ENCODE data around the gene MEST.
"Not testable (repeated sequence)": the region's sequence is repeated elsewhere in the genome, so short reads cannot be mapped to it uniquely, and the experiment has no call there.

The MEST gene

DNA sequence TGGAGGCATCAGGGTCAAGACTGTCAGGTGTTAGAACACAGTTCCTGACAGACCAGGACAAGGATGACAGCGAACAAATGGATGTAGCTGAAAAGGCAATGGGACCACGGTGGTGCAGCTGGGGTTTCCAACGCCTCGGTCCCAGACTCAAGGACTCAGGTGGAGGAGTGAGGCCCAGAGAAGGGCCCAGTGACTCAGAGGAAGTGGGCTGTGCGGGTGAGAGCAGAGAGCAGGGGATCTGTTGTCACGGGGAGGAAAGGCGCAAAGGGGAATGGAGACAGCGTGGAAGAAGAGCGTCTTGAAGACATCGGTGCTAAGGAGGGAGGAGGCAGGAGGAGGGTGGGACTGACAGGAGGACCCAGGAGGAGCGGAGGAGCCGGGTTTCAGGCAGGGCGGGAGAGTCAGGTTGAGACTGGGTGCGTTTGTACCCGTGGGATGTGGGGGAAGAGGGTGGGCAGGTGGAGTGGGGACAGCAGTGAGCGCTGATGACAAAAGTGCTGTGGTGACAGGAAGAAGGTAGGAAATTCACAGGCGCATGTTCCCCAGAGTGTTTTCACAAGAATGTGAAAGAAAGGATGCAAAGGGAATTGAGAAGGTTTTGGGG, 36.0 kb downstream of the MEST start:
- DNase-seq = not testable (repeated sequence)

DNA sequence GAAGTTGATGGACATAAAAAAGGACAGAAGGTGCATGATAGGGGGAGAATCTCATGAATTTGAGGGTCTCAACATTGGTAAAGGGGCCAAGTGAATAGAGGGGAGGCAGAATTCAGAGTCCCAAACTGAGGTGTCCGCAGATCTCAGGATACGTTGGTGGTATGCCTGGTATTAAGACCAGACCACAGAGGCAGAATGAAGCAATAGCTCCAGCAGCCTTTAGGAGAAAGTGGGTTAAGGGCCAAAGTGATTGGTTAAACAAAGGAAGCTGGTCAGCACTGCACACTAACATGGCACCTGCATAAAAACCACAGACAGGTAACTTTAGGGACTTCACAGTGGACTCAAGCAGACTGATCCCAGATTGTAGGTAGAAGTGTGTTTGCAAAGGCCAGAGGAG, 37.5 kb downstream of the MEST start:
- no peak for DNase-seq

DNA sequence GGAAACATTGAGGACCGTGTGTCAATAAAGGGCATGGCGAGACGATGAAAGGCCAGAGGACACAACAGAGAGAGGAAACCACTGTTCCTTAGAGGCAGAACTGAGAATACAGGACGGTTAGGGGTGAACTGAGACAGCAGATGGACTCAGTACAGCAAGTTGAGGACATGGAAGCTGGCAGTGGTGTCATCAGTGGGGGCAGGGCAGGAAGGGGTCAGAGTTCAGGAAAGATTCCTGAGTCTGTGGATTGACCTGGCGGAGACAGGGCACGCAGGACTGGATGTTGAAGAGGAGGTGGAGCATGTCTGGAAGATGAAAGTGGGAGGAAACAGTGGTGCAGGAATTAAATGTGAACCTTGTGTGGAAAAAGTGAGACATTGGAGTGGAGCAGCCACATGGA, 46.0 kb downstream of the MEST start:
- DNase-seq = not testable (repeated sequence)

DNA sequence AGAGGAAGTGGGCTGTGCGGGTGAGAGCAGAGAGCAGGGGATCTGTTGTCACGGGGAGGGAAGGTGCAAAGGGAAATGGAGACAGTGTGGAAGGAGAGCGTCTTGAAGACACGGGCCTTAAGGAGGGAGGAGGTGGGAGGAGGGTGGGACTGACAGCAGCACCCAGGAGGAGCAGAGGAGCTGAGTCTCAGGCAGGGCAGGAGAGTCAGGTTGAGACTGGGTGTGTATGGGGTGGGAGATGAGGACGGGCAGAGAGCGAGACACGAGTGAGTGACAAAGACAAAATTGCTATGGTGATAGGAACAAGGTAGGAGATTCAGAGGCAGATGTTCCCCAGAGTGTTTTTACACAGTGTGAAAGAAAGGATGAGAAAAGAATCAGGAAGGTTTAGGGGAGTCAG, 49.4 kb downstream of the MEST start:
- not testable (repeated sequence) for DNase-seq

DNA sequence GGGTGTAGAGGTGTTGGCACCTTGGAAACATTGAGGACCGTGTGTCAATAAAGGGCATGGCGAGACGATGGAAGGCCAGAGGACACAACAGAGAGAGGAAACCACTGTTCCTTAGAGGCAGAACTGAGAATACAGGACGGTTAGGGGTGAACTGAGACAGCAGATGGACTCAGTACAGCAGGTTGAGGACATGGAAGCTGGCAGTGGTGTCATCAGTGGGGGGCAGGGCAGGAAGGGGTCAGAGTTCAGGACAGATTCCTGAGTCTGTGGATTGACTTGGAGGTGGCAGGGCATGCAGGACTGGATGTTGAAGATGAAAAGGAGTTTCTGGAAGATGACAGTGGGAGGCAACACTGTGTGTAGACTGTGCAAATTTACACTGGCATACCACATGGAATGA, 50.4 kb downstream of the MEST start:
- DNase-seq = not testable (repeated sequence)

DNA sequence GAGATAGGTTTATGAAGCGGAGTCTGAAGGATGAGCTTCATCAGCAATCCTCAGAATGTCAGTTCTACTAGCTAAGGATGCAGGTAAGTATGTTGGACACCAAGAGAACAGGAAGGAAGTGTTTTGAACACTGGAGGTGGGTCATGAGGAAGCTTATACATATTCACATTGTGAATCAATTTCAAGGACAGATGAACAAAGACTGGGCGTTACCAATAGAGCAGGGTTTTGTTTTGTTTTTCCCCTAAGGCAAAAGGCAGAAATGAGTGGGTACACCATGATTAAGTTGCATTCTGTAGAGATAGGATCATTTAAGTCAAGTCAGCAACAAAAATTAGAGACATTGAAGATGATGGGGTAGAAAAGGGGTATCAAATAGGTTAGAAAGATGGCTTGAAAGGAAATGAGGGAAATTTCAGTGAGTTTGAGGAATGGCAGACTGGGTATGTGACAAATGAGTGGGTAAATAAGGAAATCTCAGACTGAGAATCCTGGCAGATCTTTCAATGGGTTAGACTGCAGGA, 51.7 kb downstream of the MEST start:
- no peak for DNase-seq

DNA sequence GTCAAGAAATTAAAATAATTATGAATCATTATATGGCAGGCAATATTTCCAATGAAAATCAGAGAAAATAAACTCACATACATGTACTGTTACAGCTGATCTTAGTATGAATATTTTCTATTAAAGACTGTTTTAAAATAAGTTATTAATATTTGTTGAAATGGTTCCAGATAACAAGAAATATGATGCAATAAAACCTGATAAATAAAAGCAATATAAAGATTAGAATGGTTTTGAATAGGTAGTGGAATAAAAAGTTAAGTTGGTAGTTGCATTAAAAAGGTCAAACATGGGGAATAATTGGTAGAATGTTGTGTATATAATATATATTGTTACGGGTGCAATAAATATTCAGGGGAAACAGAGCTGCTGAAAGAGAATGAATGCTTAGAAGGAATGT, 52.5 kb downstream of the MEST start:
- DNase-seq = no peak

DNA sequence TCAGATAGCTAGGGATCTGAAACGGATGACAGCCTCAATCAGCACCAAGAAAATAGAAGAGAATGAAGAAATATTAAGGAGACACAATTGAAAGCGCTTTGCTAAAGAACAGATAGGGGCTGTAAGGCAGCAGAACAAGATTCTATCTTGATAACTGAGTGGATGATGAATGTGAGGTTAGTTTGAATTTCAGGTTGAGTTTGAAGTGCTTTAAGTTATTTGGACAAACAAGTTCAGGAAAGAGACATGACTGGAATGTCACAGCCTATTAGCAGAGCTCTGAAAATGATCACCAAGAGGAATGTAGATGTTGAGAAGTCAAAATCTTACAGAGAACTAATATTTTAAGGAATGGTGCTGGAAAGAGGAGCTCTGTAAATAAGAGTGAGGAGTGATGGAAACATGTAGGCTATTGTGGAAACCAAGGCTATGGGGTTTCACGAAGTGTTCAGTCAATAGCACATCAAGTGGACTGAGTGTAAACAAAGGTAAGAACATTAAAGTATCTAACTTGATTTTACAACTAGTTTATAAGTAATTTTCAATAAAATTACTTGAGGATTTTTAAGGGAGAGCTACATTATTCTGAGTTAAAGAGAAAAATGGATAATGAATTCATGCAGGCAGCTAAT, 61.6 kb downstream of the MEST start:
- DNase-seq = no peak

DNA sequence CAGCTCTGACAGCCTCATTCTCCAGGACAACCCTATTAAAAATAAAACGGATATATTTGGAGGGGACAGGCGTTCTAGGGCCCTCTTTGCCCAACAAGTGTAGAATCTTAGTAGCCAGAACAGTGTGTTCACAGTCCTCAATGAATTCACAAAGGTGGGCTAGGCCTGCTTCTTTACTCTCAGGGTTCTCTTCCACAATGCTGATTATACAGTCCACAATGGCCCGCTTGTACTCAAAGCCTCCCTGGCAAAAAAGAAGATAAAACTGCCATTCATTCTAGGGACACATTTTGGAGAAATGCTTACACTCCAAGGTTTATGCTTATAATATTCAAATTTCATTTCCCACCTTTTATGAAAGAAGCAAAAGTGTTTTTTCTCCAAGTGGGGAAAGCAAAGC, 62.6 kb downstream of the MEST start:
- no peak for DNase-seq

All from OCI-M1 (cell line).